Panc1 (cell line): ENCODE measurements around the gene RANBP3. TPM values are rescaled to one million over a fixed set of nuclear protein-coding genes. Genes with fewer than 3 reads are reported as not detected.

Source experiments
- ATAC-seq: fragments of 200-7000 bp; cut with Tn5 transposase; 2 replicates; pipeline ENCODE4 v1.9.1; 2020; ENCODE audit warnings: mild to moderate bottlenecking, moderate library complexity
- BruUV-seq: library from RNA; stranded (reverse); fragments of 400-500 nt; replicated peaks from 2 replicates; lab custom pipeline; 2021; lab: Mats Ljungman, UMichigan
- CTCF ChIA-PET: fragments of 300-600 bp; sonication (Branson Sonifier 250); formaldehyde crosslinking; loops from one replicate; lab custom pipeline; 2022; ENCODE audit warnings: antibody characterized with exemption; lab: Charles Lee
- POLR2A ChIA-PET: fragments of 300-600 bp; sonication (Branson Sonifier 250); formaldehyde crosslinking; loops from one replicate; lab custom pipeline; 2022; ENCODE audit warnings: antibody characterized with exemption; lab: Charles Lee
- DNase-seq: peaks from one replicate; pipeline ENCODE4 v3.0.0-alpha.2; 2010; ENCODE audit warnings: low read depth, low spot score
- H3K27ac ChIP-seq: 2 replicates; pipeline ENCODE4 v1.5.1; 2011; ENCODE audit warnings: mild to moderate bottlenecking, low read length, inconsistent platforms
- H3K27me3 ChIP-seq: fragments of 200-500 bp; sonication (Bioruptor generic); 2 replicates; pipeline ENCODE4 v1.6.0; 2014; ENCODE audit warnings: low read length, inconsistent platforms; ENCODE audit not compliant: control insufficient read depth, insufficient read depth
- H3K36me3 ChIP-seq: fragments of 200-500 bp; sonication (Bioruptor generic); 2 replicates; pipeline ENCODE4 v1.5.1; 2014; ENCODE audit warnings: inconsistent platforms, mild to moderate bottlenecking, low read length, moderate library complexity; ENCODE audit not compliant: control insufficient read depth, insufficient read depth
- H3K4me1 ChIP-seq: 2 replicates; pipeline ENCODE4 v1.5.1; 2011; ENCODE audit warnings: inconsistent platforms, mild to moderate bottlenecking, low read length, moderate library complexity; ENCODE audit not compliant: control insufficient read depth, insufficient read depth
- H3K4me3 ChIP-seq, 2 experiments: 2 replicates each; pipeline ENCODE4 v1.5.1; 2011 to 2012; ENCODE audit warnings: low read depth in 2 of 2, low read length in 2 of 2, mild to moderate bottlenecking in 2 of 2, inconsistent platforms in 1 of 2, moderate library complexity in 1 of 2
- H3K9me3 ChIP-seq: fragments of 200-500 bp; sonication (Bioruptor generic); 2 replicates; pipeline ENCODE4 v1.5.1; 2014; ENCODE audit warnings: low read depth, mild to moderate bottlenecking, inconsistent platforms, low read length, moderate library complexity; ENCODE audit not compliant: control insufficient read depth, insufficient read depth
- POLR2AphosphoS5 ChIP-seq: IDR thresholded peaks from 2 replicates; pipeline ENCODE4 v1.6.1; 2012; ENCODE audit warnings: mild to moderate bottlenecking, low read depth, low read length, moderate library complexity
- SIN3A ChIP-seq: IDR thresholded peaks from 2 replicates; pipeline ENCODE4 v1.6.1; 2012; ENCODE audit warnings: low read depth, mild to moderate bottlenecking, low read length, moderate library complexity, borderline replicate concordance; ENCODE audit not compliant: insufficient read depth
- TCF7L2 ChIP-seq: IDR thresholded peaks from 2 replicates; pipeline ENCODE4 v1.6.1; 2011; ENCODE audit warnings: mild to moderate bottlenecking, low read depth, low read length, inconsistent platforms
- in situ Hi-C: cut with HindIII; loops from 2 replicates; pipeline ENCODE4 v1.10.0; 2016; ENCODE audit warnings: low sequenced_read_pairs, low pct_unique_long_range_greater_than_20kb
- intact Hi-C: fragments of 100-400 bp; cut with micrococcal nuclease; formaldehyde crosslinking; loops from one replicate; pipeline ENCODE4 v1.10.0; 2022; ENCODE audit not compliant: unreplicated experiment
- total RNA-seq: library from RNA; stranded (reverse); gene quantifications from one replicate; pipeline ENCODE4 v1.2.1, GENCODE V29; 2021; ENCODE audit not compliant: unreplicated experiment
- TF ChIP-seq, protein P1 (sequence below): fragments of 450-650 bp; IDR thresholded peaks from 2 replicates; pipeline ENCODE4 v1.5.1; 2017; ENCODE audit warnings: mild to moderate bottlenecking
- TF ChIP-seq, protein P2 (sequence below), 2 experiments: IDR thresholded peaks; 2 replicates each; pipeline ENCODE4 v1.6.1; 2011 to 2012; ENCODE audit warnings: low read depth in 2 of 2, control low read depth in 1 of 2, low read length in 1 of 2, mild to moderate bottlenecking in 1 of 2, moderate library complexity in 1 of 2; ENCODE audit not compliant: insufficient read depth in 1 of 2

The RANBP3 gene
- total RNA-seq, 1 experiment from 2014 or later: 54.6 TPM

DNA sequence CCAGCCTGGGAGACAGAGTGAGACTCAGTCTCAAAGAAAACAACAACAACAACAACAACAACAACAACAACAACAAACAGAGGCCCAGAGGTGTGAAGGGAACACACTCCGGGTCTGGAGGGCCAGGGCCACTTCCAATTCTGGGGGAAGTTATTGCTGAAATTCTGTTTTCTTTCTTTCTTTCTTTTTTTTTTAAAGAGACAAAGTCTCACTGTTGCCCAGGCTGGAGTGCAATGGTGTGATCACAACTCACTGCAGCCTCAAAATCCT, 67.4 kb downstream of the RANBP3 start:
- in situ Hi-C loops: no loop called here
- DNase-seq (no peak), ATAC-seq (no peak)
- no peak overlapping the region for H3K4me3 ChIP-seq
- H3K9me3 ChIP-seq: no peaks in the 10 kb centered on the region
- no peaks in the 10 kb centered on the region for H3K36me3 ChIP-seq
- ChIA-PET CTCF (no interaction called here), POLR2A (no interaction called here)
- H3K4me1 ChIP-seq: peaks cover 7% of the 10 kb centered on the region
- intact Hi-C loops: no loop called here
- TF ChIP-seq, protein P1, sequence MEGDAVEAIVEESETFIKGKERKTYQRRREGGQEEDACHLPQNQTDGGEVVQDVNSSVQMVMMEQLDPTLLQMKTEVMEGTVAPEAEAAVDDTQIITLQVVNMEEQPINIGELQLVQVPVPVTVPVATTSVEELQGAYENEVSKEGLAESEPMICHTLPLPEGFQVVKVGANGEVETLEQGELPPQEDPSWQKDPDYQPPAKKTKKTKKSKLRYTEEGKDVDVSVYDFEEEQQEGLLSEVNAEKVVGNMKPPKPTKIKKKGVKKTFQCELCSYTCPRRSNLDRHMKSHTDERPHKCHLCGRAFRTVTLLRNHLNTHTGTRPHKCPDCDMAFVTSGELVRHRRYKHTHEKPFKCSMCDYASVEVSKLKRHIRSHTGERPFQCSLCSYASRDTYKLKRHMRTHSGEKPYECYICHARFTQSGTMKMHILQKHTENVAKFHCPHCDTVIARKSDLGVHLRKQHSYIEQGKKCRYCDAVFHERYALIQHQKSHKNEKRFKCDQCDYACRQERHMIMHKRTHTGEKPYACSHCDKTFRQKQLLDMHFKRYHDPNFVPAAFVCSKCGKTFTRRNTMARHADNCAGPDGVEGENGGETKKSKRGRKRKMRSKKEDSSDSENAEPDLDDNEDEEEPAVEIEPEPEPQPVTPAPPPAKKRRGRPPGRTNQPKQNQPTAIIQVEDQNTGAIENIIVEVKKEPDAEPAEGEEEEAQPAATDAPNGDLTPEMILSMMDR: no peak
- TF ChIP-seq SIN3A (no peak), POLR2AphosphoS5 (no peak), TCF7L2 (no peak)
- TF ChIP-seq, protein P2, sequence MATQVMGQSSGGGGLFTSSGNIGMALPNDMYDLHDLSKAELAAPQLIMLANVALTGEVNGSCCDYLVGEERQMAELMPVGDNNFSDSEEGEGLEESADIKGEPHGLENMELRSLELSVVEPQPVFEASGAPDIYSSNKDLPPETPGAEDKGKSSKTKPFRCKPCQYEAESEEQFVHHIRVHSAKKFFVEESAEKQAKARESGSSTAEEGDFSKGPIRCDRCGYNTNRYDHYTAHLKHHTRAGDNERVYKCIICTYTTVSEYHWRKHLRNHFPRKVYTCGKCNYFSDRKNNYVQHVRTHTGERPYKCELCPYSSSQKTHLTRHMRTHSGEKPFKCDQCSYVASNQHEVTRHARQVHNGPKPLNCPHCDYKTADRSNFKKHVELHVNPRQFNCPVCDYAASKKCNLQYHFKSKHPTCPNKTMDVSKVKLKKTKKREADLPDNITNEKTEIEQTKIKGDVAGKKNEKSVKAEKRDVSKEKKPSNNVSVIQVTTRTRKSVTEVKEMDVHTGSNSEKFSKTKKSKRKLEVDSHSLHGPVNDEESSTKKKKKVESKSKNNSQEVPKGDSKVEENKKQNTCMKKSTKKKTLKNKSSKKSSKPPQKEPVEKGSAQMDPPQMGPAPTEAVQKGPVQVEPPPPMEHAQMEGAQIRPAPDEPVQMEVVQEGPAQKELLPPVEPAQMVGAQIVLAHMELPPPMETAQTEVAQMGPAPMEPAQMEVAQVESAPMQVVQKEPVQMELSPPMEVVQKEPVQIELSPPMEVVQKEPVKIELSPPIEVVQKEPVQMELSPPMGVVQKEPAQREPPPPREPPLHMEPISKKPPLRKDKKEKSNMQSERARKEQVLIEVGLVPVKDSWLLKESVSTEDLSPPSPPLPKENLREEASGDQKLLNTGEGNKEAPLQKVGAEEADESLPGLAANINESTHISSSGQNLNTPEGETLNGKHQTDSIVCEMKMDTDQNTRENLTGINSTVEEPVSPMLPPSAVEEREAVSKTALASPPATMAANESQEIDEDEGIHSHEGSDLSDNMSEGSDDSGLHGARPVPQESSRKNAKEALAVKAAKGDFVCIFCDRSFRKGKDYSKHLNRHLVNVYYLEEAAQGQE (IDR thresholded peaks at IDR 0.05; ENCODE audit: insufficient read depth in 1 of 2, low read depth in 2 of 2, low read length in 1 of 2): no peak
- no peak overlapping the region for H3K27ac ChIP-seq
- H3K27me3 ChIP-seq: no peaks in the 10 kb centered on the region
- no TSS peak for BruUV-seq

DNA sequence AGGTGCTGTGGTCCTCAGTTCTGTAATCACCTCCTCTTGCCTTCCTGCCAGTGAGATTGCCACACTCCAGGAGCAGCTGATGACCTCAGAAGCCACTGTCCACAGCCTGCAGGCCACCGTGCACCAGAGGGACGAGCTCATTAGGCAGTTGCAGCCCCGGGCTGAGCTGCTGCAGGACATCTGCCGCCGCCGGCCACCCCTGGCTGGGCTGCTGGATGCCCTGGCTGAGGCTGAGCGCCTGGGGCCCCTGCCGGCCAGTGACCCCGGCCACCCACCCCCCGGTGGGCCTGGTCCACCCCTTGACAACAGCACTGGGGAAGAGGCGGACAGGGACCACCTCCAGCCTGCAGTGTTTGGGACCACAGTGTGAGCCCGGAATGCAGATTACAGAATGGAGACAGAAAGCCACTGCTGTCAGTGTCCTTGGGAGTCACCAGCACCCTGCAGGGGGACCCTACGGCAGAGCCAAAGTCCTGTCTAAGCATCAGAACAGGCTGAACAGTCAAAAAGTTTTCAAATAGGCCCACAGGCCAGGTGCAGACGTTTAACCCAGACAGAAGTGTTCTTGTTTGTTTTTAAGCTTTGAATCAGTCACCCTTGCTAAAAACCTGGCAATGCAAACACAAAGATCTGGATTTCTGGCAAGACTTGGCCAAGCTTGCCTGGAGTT, 69.0 kb downstream of the RANBP3 start:
- ATAC-seq: no peak
- in situ Hi-C loops (no loop called here), intact Hi-C loops (no loop called here)
- Histone ChIP-seq H3K36me3 (no peaks in the 10 kb centered on the region), H3K27me3 (no peaks in the 10 kb centered on the region), H3K4me3 (no peak overlapping the region), H3K27ac (no peak overlapping the region), H3K4me1 (peaks cover 2% of the 10 kb centered on the region; the same call in 1 of the 2 replicates), H3K9me3 (no peaks in the 10 kb centered on the region)
- BruUV-seq: no TSS peak
- POLR2A ChIA-PET: no interaction called here
- CTCF ChIA-PET: no interaction called here
- TF ChIP-seq, protein P1: no peak
- no peak for TF ChIP-seq TCF7L2
- TF ChIP-seq POLR2AphosphoS5: no peak
- no peak for TF ChIP-seq SIN3A
- TF ChIP-seq, protein P2 (IDR thresholded peaks at IDR 0.05; ENCODE audit: insufficient read depth in 1 of 2, low read depth in 2 of 2, low read length in 1 of 2): no peak
- no peak for DNase-seq
